Measurements from ENCODE around the gene MAP2K4.

Gene MAP2K4

GRCh38 chr17:12094336-12094735 is 73.7 kb downstream of the MAP2K4 start:
- Histone ChIP-seq H3K9me3 (ENCODE audit: low read length) (no peaks in the 10 kb centered on the region), H3K36me3 (ENCODE audit: insufficient read depth, low read length) (peaks cover 13% of the 10 kb centered on the region), H3K79me2 (ENCODE audit: insufficient read depth, low read length) (no peaks in the 10 kb centered on the region), H3F3A (ENCODE audit: insufficient read depth, low read length) (no peaks in the 10 kb centered on the region), H3K9ac (ENCODE audit: low read length) (no peak overlapping the region), H3K27ac (ENCODE audit: low read depth, low read length, poor library complexity, severe bottlenecking) (no peak overlapping the region), H3K4me1 (ENCODE audit: insufficient read depth, low read length, severe bottlenecking) (no peaks in the 10 kb centered on the region), H2AFZ (ENCODE audit: low read length) (no peak overlapping the region), H4K20me1 (ENCODE audit: insufficient read depth, low read length) (no peaks in the 10 kb centered on the region), H3K4me3 (ENCODE audit: low read depth, low read length, poor library complexity, severe bottlenecking) (no peak overlapping the region), H3K4me2 (ENCODE audit: low read length) (no peak overlapping the region), H3K9me2 (ENCODE audit: low read depth, low read length) (no peaks in the 10 kb centered on the region), H3K27me3 (ENCODE audit: insufficient read depth, low read length) (no peaks in the 10 kb centered on the region)
- no peak for TF ChIP-seq EZH2 (IDR thresholded peaks at IDR 0.05; ENCODE audit: borderline replicate concordance, low read length)
- TF ChIP-seq CTCF (IDR thresholded peaks at IDR 0.05; ENCODE audit: low read length), result no peak

- Histone ChIP-seq H3K9me2 (ENCODE audit: low read depth, low read length) (no peaks in the 10 kb centered on the region), H3K27ac (ENCODE audit: low read depth, low read length, poor library complexity, severe bottlenecking) (no peak overlapping the region), H3K27me3 (ENCODE audit: insufficient read depth, low read length) (no peaks in the 10 kb centered on the region), H3K4me3 (ENCODE audit: low read depth, low read length, poor library complexity, severe bottlenecking) (no peak overlapping the region), H3K9ac (ENCODE audit: low read length) (no peak overlapping the region), H3K9me3 (ENCODE audit: low read length) (no peaks in the 10 kb centered on the region), H3K4me1 (ENCODE audit: insufficient read depth, low read length, severe bottlenecking) (no peaks in the 10 kb centered on the region), H4K20me1 (ENCODE audit: insufficient read depth, low read length) (no peaks in the 10 kb centered on the region), H2AFZ (ENCODE audit: low read length) (no peak overlapping the region), H3K4me2 (ENCODE audit: low read length) (no peak overlapping the region), H3K79me2 (ENCODE audit: insufficient read depth, low read length) (no peaks in the 10 kb centered on the region), H3K36me3 (ENCODE audit: insufficient read depth, low read length) (peaks cover 18% of the 10 kb centered on the region), H3F3A (ENCODE audit: insufficient read depth, low read length) (no peaks in the 10 kb centered on the region)
- no peak for TF ChIP-seq EZH2 (IDR thresholded peaks at IDR 0.05; ENCODE audit: borderline replicate concordance, low read length)
These were observed 74.8 kb downstream of the MAP2K4 start for GRCh38 chr17:12095522-12095921.

GRCh38 chr17:12097326-12097725 is 76.6 kb downstream of the MAP2K4 start:
- no peaks in the 10 kb centered on the region for H3K79me2 ChIP-seq (ENCODE audit: insufficient read depth, low read length)
- H3K4me3 ChIP-seq (ENCODE audit: low read depth, low read length, poor library complexity, severe bottlenecking), result no peak overlapping the region
- no peaks in the 10 kb centered on the region for H4K20me1 ChIP-seq (ENCODE audit: insufficient read depth, low read length)
- H3K27ac ChIP-seq (ENCODE audit: low read depth, low read length, poor library complexity, severe bottlenecking), result no peak overlapping the region
- peaks cover 19% of the 10 kb centered on the region for H3K36me3 ChIP-seq (ENCODE audit: insufficient read depth, low read length)
- H3K9me3 ChIP-seq (ENCODE audit: low read length), result no peaks in the 10 kb centered on the region
- no peaks in the 10 kb centered on the region for H3K9me2 ChIP-seq (ENCODE audit: low read depth, low read length)
- no peak overlapping the region for H2AFZ ChIP-seq (ENCODE audit: low read length)
- no peaks in the 10 kb centered on the region for H3K27me3 ChIP-seq (ENCODE audit: insufficient read depth, low read length)
- TF ChIP-seq EZH2 (IDR thresholded peaks at IDR 0.05; ENCODE audit: borderline replicate concordance, low read length), result no peak
- no peak for TF ChIP-seq CTCF (IDR thresholded peaks at IDR 0.05; ENCODE audit: low read length)
- no peaks in the 10 kb centered on the region for H3K4me1 ChIP-seq (ENCODE audit: insufficient read depth, low read length, severe bottlenecking)
- H3K4me2 ChIP-seq (ENCODE audit: low read length), result no peak overlapping the region
- no peak overlapping the region for H3K9ac ChIP-seq (ENCODE audit: low read length)
- H3F3A ChIP-seq (ENCODE audit: insufficient read depth, low read length), result no peaks in the 10 kb centered on the region

- no peaks in the 10 kb centered on the region for H3F3A ChIP-seq (ENCODE audit: insufficient read depth, low read length)
- no peak overlapping the region for H2AFZ ChIP-seq (ENCODE audit: low read length)
- TF ChIP-seq EZH2 (IDR thresholded peaks at IDR 0.05; ENCODE audit: borderline replicate concordance, low read length), result no peak
- no peak overlapping the region for H3K4me2 ChIP-seq (ENCODE audit: low read length)
- H3K36me3 ChIP-seq (ENCODE audit: insufficient read depth, low read length), result peaks cover 19% of the 10 kb centered on the region
- no peaks in the 10 kb centered on the region for H4K20me1 ChIP-seq (ENCODE audit: insufficient read depth, low read length)
- no peaks in the 10 kb centered on the region for H3K79me2 ChIP-seq (ENCODE audit: insufficient read depth, low read length)
- no peaks in the 10 kb centered on the region for H3K27me3 ChIP-seq (ENCODE audit: insufficient read depth, low read length)
- H3K4me1 ChIP-seq (ENCODE audit: insufficient read depth, low read length, severe bottlenecking), result no peaks in the 10 kb centered on the region
- H3K9me2 ChIP-seq (ENCODE audit: low read depth, low read length), result no peaks in the 10 kb centered on the region
- no peak overlapping the region for H3K9ac ChIP-seq (ENCODE audit: low read length)
- no peaks in the 10 kb centered on the region for H3K9me3 ChIP-seq (ENCODE audit: low read length)
- no peak overlapping the region for H3K27ac ChIP-seq (ENCODE audit: low read depth, low read length, poor library complexity, severe bottlenecking)
- H3K4me3 ChIP-seq (ENCODE audit: low read depth, low read length, poor library complexity, severe bottlenecking), result no peak overlapping the region
These were observed 77.9 kb downstream of the MAP2K4 start for GRCh38 chr17:12098568-12098967.

All from OCI-LY1 (cell line).